ENCODE measurements around the gene KRTAP12-2. TPM values are rescaled to one million over a fixed set of nuclear protein-coding genes. Genes with fewer than 3 reads are reported as not detected.

Gene KRTAP12-2
- total RNA-seq, 1 donor from 2014 or later, result not detected

DNA sequence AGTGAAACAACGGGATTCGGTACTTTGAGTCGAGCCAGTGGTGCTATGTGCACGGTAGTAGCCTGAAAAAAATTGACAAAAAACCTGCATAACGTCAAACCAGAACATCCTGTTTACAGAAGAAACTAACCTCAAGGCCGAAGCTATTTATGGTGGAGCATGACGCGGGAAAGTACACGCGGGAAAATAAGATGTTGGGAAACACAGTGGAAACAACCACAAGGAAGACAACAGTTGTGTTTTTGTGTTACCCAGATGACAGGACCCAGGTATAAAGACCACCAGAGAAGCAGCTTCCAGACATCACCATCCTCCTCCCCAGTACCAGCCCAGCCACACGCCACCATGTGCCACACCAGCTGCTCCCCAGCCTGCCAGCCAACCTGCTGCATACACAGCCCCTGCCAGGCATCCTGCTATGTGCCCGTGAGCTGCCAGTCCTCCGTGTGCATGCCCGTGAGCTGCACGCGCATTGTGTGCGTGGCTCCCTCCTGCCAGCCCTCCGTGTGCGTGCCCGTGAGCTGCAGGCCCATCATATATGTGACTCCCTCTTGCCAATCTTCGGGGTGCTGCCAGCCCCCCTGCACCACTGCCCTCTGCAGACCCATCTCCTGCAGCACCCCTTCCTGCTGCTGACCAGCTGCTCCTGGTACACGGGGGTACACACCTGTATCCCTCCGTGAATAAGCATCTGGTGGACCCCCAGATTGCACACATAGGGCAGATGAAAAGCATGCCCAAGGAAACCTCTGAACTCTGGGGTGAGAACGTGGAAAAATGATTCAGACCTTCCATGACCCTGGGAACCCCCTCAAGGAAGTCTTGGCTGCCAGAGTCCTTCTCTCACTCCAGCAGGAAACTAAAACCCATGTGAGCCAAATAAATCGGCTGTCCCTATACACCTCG is 8.8 kb downstream of the KRTAP12-2 start, which contains the start of gene KRTAP12-3:
TSS of gene KRTAP12-3 (plus strand) at position 298 of the 906 bp plus-strand sequence. CDS start at position 346, 48 bp downstream.
- H3K4me3 ChIP-seq, result no peak within 1 kb of the TSS
- no peak within 1 kb of the TSS for H3K27ac ChIP-seq (replicated peaks)
- intact Hi-C loops (cut with micrococcal nuclease), result no loop called here
- H3K36me3 ChIP-seq, result no peaks in the 10 kb centered on the region
- no peaks in the 10 kb centered on the region for H3K4me1 ChIP-seq
- H3K9me3 ChIP-seq (replicated peaks), result peaks cover 13% of the 10 kb centered on the region
- TF ChIP-seq, protein P1, sequence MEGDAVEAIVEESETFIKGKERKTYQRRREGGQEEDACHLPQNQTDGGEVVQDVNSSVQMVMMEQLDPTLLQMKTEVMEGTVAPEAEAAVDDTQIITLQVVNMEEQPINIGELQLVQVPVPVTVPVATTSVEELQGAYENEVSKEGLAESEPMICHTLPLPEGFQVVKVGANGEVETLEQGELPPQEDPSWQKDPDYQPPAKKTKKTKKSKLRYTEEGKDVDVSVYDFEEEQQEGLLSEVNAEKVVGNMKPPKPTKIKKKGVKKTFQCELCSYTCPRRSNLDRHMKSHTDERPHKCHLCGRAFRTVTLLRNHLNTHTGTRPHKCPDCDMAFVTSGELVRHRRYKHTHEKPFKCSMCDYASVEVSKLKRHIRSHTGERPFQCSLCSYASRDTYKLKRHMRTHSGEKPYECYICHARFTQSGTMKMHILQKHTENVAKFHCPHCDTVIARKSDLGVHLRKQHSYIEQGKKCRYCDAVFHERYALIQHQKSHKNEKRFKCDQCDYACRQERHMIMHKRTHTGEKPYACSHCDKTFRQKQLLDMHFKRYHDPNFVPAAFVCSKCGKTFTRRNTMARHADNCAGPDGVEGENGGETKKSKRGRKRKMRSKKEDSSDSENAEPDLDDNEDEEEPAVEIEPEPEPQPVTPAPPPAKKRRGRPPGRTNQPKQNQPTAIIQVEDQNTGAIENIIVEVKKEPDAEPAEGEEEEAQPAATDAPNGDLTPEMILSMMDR (IDR thresholded peaks at IDR 0.05; ENCODE audit: borderline replicate concordance), result no peak
- no peak for DNase-seq
- H3K27me3 ChIP-seq (ENCODE audit: low read depth), result peaks cover 14% of the 10 kb centered on the region

DNA sequence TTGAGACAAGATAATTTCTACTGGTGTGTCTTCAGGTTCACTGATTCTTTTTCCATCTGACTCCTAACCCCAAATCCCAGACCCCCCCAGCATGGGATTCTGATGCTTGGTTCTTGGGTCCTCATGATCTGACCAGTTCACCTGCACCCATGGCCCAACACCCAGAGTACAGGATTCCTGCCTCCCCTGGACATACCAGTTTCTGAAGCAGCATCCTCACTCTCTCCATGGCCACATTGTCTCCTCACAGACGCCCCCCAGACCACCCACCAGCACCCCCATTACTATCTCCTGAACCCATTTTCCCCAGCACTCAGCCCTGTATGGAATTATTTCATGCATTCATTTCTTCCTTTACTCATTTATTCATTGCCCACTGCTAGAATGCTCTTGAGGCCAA is 9.9 kb downstream of the KRTAP12-2 start:
- H3K36me3 ChIP-seq, result no peaks in the 10 kb centered on the region
- H3K4me3 ChIP-seq, result no peak overlapping the region
- TF ChIP-seq, protein P1 (IDR thresholded peaks at IDR 0.05; ENCODE audit: borderline replicate concordance), result no peak
- no peaks in the 10 kb centered on the region for H3K4me1 ChIP-seq
- peaks cover 14% of the 10 kb centered on the region for H3K27me3 ChIP-seq (ENCODE audit: low read depth)
- peaks cover 12% of the 10 kb centered on the region for H3K9me3 ChIP-seq (replicated peaks)
- no peak for DNase-seq
- intact Hi-C loops (cut with micrococcal nuclease), result no loop called here
- H3K27ac ChIP-seq (replicated peaks), result no peak overlapping the region

DNA sequence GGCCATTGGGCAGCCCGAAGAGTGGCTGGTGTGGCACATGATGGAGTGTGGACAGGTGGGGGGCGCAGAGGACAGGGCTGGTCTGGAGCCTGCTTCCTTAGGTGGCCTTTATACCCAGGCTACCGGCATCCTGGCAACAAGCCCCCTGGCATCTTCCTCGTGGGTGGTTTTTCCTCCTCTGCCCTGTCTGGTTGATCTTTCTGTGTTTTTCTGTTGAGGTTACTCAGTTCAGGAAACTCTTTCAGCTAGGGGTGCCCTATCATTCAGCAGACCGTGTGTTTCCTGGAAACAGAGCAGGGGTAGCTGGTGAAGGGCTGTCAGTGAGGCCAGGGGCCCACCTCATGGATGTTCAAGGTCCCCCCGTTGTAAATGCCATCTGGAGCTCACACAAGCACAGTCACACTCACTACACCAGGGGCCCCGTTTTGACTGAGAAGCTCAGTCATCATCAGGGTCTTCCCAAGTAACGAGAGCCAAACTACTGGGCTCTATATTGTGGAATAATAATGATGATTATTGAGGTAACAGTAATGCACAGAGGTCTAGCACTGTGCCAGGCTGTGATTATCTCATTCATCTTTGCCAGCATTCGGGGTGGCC is 12.1 kb downstream of the KRTAP12-2 start, which contains the start of gene KRTAP12-4:
TSS of gene KRTAP12-4 (minus strand) at position 84 of the 600 bp plus-strand sequence. CDS start at position 39, 45 bp downstream.
- Histone ChIP-seq H3K36me3 (no peaks in the 10 kb centered on the region), H3K4me1 (no peaks in the 10 kb centered on the region), H3K27ac (replicated peaks) (no peak within 1 kb of the TSS), H3K27me3 (ENCODE audit: low read depth) (peaks cover 14% of the 10 kb centered on the region), H3K9me3 (replicated peaks) (peaks cover 12% of the 10 kb centered on the region), H3K4me3 (no peak within 1 kb of the TSS)
- intact Hi-C loops (cut with micrococcal nuclease), result no loop called here
- DNase-seq, result no peak
- TF ChIP-seq, protein P1 (IDR thresholded peaks at IDR 0.05; ENCODE audit: borderline replicate concordance), result no peak

DNA sequence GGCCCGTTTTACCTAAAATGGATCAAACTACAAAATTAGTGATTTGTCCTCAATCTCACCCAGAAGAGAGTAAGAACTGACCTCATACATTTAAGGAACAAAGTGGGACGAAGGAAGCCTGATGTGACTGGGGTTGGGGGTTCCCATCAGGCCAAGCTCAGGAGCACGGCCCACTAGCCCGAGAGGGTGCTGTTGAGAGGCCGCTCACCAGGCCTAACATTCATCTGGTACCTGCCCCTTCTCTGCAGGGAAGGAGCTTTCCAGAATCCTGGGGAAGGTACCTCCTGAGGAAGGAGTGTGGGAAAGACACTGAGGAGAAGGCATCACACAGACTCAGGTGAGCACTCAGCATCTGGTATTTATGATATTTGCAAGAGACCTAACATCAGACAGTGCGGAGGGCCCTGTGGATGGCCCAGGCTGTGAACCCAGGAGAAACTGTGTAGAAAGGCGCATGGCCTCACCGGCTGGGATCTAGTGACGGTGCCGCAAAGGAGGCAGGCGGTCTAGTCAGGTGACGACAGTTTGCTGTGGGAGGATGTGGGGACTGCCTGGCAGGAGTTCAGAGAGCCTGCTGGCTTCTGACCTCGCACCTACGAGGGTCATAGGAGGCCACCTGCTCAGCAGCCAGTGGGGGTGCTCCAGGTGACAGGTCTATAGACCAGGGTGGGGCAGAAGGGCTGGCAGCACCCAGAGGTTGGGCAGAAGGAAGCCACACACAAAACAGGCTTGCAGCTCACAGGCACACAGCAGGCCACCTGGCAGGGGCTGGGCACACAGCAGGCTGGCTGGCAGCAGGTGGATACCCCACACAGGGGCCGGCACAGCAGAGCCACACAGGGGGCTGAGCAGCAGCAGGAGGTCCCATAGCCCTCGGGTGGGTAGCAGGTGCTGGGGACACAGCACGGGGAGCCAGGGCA is 12.8 kb downstream of the KRTAP12-2 start:
- Histone ChIP-seq H3K9me3 (replicated peaks) (peaks cover 12% of the 10 kb centered on the region), H3K4me1 (no peaks in the 10 kb centered on the region), H3K27ac (replicated peaks) (no peak overlapping the region), H3K36me3 (no peaks in the 10 kb centered on the region), H3K4me3 (no peak overlapping the region), H3K27me3 (ENCODE audit: low read depth) (peaks cover 20% of the 10 kb centered on the region)
- intact Hi-C loops (cut with micrococcal nuclease), result no loop called here
- DNase-seq, result no peak
- TF ChIP-seq, protein P1 (IDR thresholded peaks at IDR 0.05; ENCODE audit: borderline replicate concordance), result no peak

DNA sequence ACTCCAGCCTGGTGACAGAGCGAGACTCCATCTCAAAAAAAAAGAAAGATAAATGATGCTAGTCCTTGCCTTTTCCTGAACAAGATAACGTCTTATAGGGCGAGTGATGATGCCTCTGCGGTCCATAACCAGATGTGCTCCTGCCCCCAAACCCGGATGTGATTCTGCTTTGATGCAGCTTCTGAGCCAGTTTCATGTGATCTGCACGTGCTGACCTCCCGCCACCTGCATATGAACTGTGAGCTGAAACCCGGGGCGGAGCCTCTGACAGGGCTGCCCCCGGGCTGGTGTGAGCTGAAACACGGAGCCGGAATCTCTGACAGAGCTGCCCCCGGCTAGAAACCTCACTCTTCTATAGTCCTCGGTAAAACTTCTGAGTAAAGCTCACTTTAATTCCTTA is 13.6 kb downstream of the KRTAP12-2 start:
- no peak overlapping the region for H3K27ac ChIP-seq (replicated peaks)
- H3K27me3 ChIP-seq (ENCODE audit: low read depth), result peaks cover 22% of the 10 kb centered on the region
- H3K4me3 ChIP-seq, result no peak overlapping the region

More for the DNA sequence above, 13.6 kb downstream of the KRTAP12-2 start:
- Histone ChIP-seq H3K36me3 (no peaks in the 10 kb centered on the region), H3K4me1 (no peaks in the 10 kb centered on the region), H3K9me3 (replicated peaks) (peaks cover 12% of the 10 kb centered on the region)
- intact Hi-C loops (cut with micrococcal nuclease), result no loop called here
- no peak for DNase-seq
- TF ChIP-seq, protein P1 (IDR thresholded peaks at IDR 0.05; ENCODE audit: borderline replicate concordance), result no peak

All from left ventricle myocardium inferior (tissue), 1 donor.